Panc1 (cell line): ENCODE measurements around the gene GNA12. TPM values are rescaled to one million over a fixed set of nuclear protein-coding genes. Genes with fewer than 3 reads are reported as not detected.

ENCODE experiments used
- ATAC-seq: fragments of 200-7000 bp; cut with Tn5 transposase; 2 replicates; pipeline ENCODE4 v1.9.1; 2020; ENCODE audit warnings: mild to moderate bottlenecking, moderate library complexity
- BruUV-seq: library from RNA; stranded (reverse); fragments of 400-500 nt; replicated peaks from 2 replicates; lab custom pipeline; 2021; lab: Mats Ljungman, UMichigan
- CTCF ChIA-PET: fragments of 300-600 bp; sonication (Branson Sonifier 250); formaldehyde crosslinking; loops from one replicate; lab custom pipeline; 2022; ENCODE audit warnings: antibody characterized with exemption; lab: Charles Lee
- POLR2A ChIA-PET: fragments of 300-600 bp; sonication (Branson Sonifier 250); formaldehyde crosslinking; loops from one replicate; lab custom pipeline; 2022; ENCODE audit warnings: antibody characterized with exemption; lab: Charles Lee
- DNase-seq: peaks from one replicate; pipeline ENCODE4 v3.0.0-alpha.2; 2010; ENCODE audit warnings: low read depth, low spot score
- H3K27ac ChIP-seq: 2 replicates; pipeline ENCODE4 v1.5.1; 2011; ENCODE audit warnings: mild to moderate bottlenecking, low read length, inconsistent platforms
- H3K27me3 ChIP-seq: fragments of 200-500 bp; sonication (Bioruptor generic); 2 replicates; pipeline ENCODE4 v1.6.0; 2014; ENCODE audit warnings: low read length, inconsistent platforms; ENCODE audit not compliant: control insufficient read depth, insufficient read depth
- H3K36me3 ChIP-seq: fragments of 200-500 bp; sonication (Bioruptor generic); 2 replicates; pipeline ENCODE4 v1.5.1; 2014; ENCODE audit warnings: inconsistent platforms, mild to moderate bottlenecking, low read length, moderate library complexity; ENCODE audit not compliant: control insufficient read depth, insufficient read depth
- H3K4me1 ChIP-seq: 2 replicates; pipeline ENCODE4 v1.5.1; 2011; ENCODE audit warnings: inconsistent platforms, mild to moderate bottlenecking, low read length, moderate library complexity; ENCODE audit not compliant: control insufficient read depth, insufficient read depth
- H3K4me3 ChIP-seq, 2 experiments: 2 replicates each; pipeline ENCODE4 v1.5.1; 2011 to 2012; ENCODE audit warnings: low read depth in 2 of 2, low read length in 2 of 2, mild to moderate bottlenecking in 2 of 2, inconsistent platforms in 1 of 2, moderate library complexity in 1 of 2
- H3K9me3 ChIP-seq: fragments of 200-500 bp; sonication (Bioruptor generic); 2 replicates; pipeline ENCODE4 v1.5.1; 2014; ENCODE audit warnings: low read depth, mild to moderate bottlenecking, inconsistent platforms, low read length, moderate library complexity; ENCODE audit not compliant: control insufficient read depth, insufficient read depth
- CTCF ChIP-seq: fragments of 450-650 bp; IDR thresholded peaks from 2 replicates; pipeline ENCODE4 v1.5.1; 2017; ENCODE audit warnings: mild to moderate bottlenecking
- POLR2AphosphoS5 ChIP-seq: IDR thresholded peaks from 2 replicates; pipeline ENCODE4 v1.6.1; 2012; ENCODE audit warnings: mild to moderate bottlenecking, low read depth, low read length, moderate library complexity
- SIN3A ChIP-seq: IDR thresholded peaks from 2 replicates; pipeline ENCODE4 v1.6.1; 2012; ENCODE audit warnings: low read depth, mild to moderate bottlenecking, low read length, moderate library complexity, borderline replicate concordance; ENCODE audit not compliant: insufficient read depth
- TCF7L2 ChIP-seq: IDR thresholded peaks from 2 replicates; pipeline ENCODE4 v1.6.1; 2011; ENCODE audit warnings: mild to moderate bottlenecking, low read depth, low read length, inconsistent platforms
- in situ Hi-C: cut with HindIII; loops from 2 replicates; pipeline ENCODE4 v1.10.0; 2016; ENCODE audit warnings: low sequenced_read_pairs, low pct_unique_long_range_greater_than_20kb
- intact Hi-C: fragments of 100-400 bp; cut with micrococcal nuclease; formaldehyde crosslinking; loops from one replicate; pipeline ENCODE4 v1.10.0; 2022; ENCODE audit not compliant: unreplicated experiment
- total RNA-seq: library from RNA; stranded (reverse); gene quantifications from one replicate; pipeline ENCODE4 v1.2.1, GENCODE V29; 2021; ENCODE audit not compliant: unreplicated experiment
- TF ChIP-seq, protein P1 (sequence below), 2 experiments: IDR thresholded peaks; 2 replicates each; pipeline ENCODE4 v1.6.1; 2011 to 2012; ENCODE audit warnings: low read depth in 2 of 2, control low read depth in 1 of 2, low read length in 1 of 2, mild to moderate bottlenecking in 1 of 2, moderate library complexity in 1 of 2; ENCODE audit not compliant: insufficient read depth in 1 of 2

The GNA12 gene
- total RNA-seq, 1 experiment from 2014 or later = 139 TPM

GRCh38 chr7:2757361-2757903, 86.7 kb downstream of the GNA12 start:
- intact Hi-C loops = no loop called here
- POLR2A ChIA-PET = interaction anchor here (0.6 to 0.9 kb wide), 2 partner anchors 46 to 144 kb away, joined by 3 read pairs; no protein-coding TSS in a partner anchor
- H3K27ac ChIP-seq = peak overlapping the region; percentile 98
- CTCF ChIA-PET = interaction anchor here (0.7 to 1.4 kb wide), 3 partner anchors 28 to 47 kb away, joined by 3 to 6 read pairs (median 3); no protein-coding TSS in a partner anchor
- no peaks in the 10 kb centered on the region for H3K36me3 ChIP-seq
- in situ Hi-C loops = no loop called here
- ATAC-seq (peak; percentile 57), DNase-seq (no peak)
- H3K9me3 ChIP-seq = no peaks in the 10 kb centered on the region
- TF ChIP-seq SIN3A (0 out of 2 replicates have a peak, but pooled peaks have one; percentile 57), CTCF (no peak), POLR2AphosphoS5 (no peak), TCF7L2 (0 out of 2 replicates have a peak, but pooled peaks have one; percentile 18)
- TF ChIP-seq, protein P1, sequence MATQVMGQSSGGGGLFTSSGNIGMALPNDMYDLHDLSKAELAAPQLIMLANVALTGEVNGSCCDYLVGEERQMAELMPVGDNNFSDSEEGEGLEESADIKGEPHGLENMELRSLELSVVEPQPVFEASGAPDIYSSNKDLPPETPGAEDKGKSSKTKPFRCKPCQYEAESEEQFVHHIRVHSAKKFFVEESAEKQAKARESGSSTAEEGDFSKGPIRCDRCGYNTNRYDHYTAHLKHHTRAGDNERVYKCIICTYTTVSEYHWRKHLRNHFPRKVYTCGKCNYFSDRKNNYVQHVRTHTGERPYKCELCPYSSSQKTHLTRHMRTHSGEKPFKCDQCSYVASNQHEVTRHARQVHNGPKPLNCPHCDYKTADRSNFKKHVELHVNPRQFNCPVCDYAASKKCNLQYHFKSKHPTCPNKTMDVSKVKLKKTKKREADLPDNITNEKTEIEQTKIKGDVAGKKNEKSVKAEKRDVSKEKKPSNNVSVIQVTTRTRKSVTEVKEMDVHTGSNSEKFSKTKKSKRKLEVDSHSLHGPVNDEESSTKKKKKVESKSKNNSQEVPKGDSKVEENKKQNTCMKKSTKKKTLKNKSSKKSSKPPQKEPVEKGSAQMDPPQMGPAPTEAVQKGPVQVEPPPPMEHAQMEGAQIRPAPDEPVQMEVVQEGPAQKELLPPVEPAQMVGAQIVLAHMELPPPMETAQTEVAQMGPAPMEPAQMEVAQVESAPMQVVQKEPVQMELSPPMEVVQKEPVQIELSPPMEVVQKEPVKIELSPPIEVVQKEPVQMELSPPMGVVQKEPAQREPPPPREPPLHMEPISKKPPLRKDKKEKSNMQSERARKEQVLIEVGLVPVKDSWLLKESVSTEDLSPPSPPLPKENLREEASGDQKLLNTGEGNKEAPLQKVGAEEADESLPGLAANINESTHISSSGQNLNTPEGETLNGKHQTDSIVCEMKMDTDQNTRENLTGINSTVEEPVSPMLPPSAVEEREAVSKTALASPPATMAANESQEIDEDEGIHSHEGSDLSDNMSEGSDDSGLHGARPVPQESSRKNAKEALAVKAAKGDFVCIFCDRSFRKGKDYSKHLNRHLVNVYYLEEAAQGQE (IDR thresholded peaks at IDR 0.05; ENCODE audit: insufficient read depth in 1 of 2, low read depth in 2 of 2, low read length in 1 of 2) = no peak
- no TSS peak for BruUV-seq
- peaks cover 77% of the 10 kb centered on the region for H3K4me1 ChIP-seq
- no peaks in the 10 kb centered on the region for H3K27me3 ChIP-seq
- peak overlapping the region; percentile 2 to 43 for H3K4me3 ChIP-seq

DNA sequence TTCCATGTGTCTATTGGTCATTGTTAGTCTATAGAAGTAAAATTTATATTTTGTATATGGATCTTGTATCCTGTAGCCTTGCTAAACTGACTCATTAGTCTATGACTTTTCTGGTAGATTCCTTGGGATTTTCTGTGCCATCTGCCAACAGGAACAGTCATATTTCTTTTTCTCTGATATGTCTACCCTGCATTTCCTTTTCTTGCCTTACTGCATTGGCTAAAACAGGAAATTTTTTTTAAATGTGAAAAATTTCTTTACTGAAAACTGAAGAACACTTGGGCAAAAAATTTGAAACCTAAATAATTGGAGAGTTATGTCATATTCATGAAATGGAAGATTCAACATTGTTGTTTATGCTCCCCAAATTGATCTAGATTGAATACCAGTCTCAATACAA, 88.6 kb downstream of the GNA12 start:
- TSS peak; percentile 7 for BruUV-seq
- Histone ChIP-seq H3K27ac (peak overlapping the region; percentile 98; the same call in 1 of the 2 replicates), H3K4me3 (no peak overlapping the region), H3K9me3 (no peaks in the 10 kb centered on the region), H3K4me1 (peaks cover 70% of the 10 kb centered on the region), H3K27me3 (no peaks in the 10 kb centered on the region), H3K36me3 (no peaks in the 10 kb centered on the region)
- ATAC-seq (no peak), DNase-seq (no peak)
- ChIA-PET CTCF (interaction anchor here (0.6 kb wide), 1 partner anchor 35 kb away, joined by 4 read pairs; no protein-coding TSS in a partner anchor), POLR2A (no interaction called here)
- intact Hi-C loops = no loop called here
- in situ Hi-C loops = no loop called here
- TF ChIP-seq, protein P1 (IDR thresholded peaks at IDR 0.05; ENCODE audit: insufficient read depth in 1 of 2, low read depth in 2 of 2, low read length in 1 of 2) = no peak
- no peak for TF ChIP-seq CTCF
- no peak for TF ChIP-seq TCF7L2
- TF ChIP-seq POLR2AphosphoS5 = no peak
- TF ChIP-seq SIN3A = no peak
